K562 (cell line): ENCODE data around the gene RPTOR. TPM values are rescaled to one million over a fixed set of nuclear protein-coding genes. Genes with fewer than 3 reads are reported as not detected.

Experiments used
- ATF3 ChIP-seq, 2 experiments: fragments of 450-650 bp in 1 of 2; sonication (generic) in 1 of 2; formaldehyde crosslinking in 1 of 2; IDR thresholded peaks in 1 of 2; conservative IDR thresholded peaks in 1 of 2; 2 replicates each; pipeline versions ENCODE4 v1.6.1 to v1.8.1; 2016 to 2023; ENCODE audit warnings: mild to moderate bottlenecking in 2 of 2, moderate library complexity in 2 of 2, inconsistent platforms in 1 of 2, missing genetic modification reagents in 1 of 2
- BMI1 ChIP-seq: fragments of 150-350 bp; IDR thresholded peaks from 2 replicates; pipeline ENCODE4 v1.6.1; 2014; ENCODE audit warnings: low read length
- CBFA2T3 ChIP-seq: fragments of 450-650 bp; IDR thresholded peaks from 2 replicates; pipeline ENCODE4 v1.6.1; 2017
- GABPB1 ChIP-seq: sonication (generic); formaldehyde crosslinking; IDR thresholded peaks from 2 replicates; pipeline ENCODE4 v1.8.0; 2022; ENCODE audit warnings: mild to moderate bottlenecking, missing genetic modification reagents
- GTF2F1 ChIP-seq: IDR thresholded peaks from 2 replicates; pipeline ENCODE4 v1.6.1; 2011; ENCODE audit warnings: low read depth, low read length, improper control_type of control experiment
- HDAC1 ChIP-seq, 2 experiments: fragments of 450-650 bp; IDR thresholded peaks; 2 replicates each; pipeline ENCODE4 v1.6.1; 2016 to 2017; ENCODE audit warnings: inconsistent platforms in 1 of 2, mild to moderate bottlenecking in 1 of 2, moderate library complexity in 1 of 2
- HDAC2 ChIP-seq: fragments of 450-650 bp; IDR thresholded peaks from 2 replicates; pipeline ENCODE4 v1.6.1; 2016; ENCODE audit warnings: mild to moderate bottlenecking
- LARP7 ChIP-seq: fragments of 450-650 bp; IDR thresholded peaks from 2 replicates; pipeline ENCODE4 v1.6.1; 2016
- NR2C2 ChIP-seq, 2 experiments: fragments of 200-800 bp in 1 of 2; sonication (Bioruptor generic) in 1 of 2; sonication (generic) in 1 of 2; formaldehyde crosslinking in 1 of 2; IDR thresholded peaks; 2 replicates each; pipeline versions ENCODE4 v1.6.1 to v1.8.0; 2016 to 2022; ENCODE audit warnings: mild to moderate bottlenecking in 1 of 2, missing compliant biosample characterization in 1 of 2, missing genetic modification characterization in 1 of 2, missing genetic modification reagents in 1 of 2
- POLR2A ChIP-seq: fragments of 450-650 bp; conservative IDR thresholded peaks from 2 replicates; pipeline ENCODE4 v1.6.1; 2016
- PPARD ChIP-seq: fragments of 250-450 bp; sonication (Bioruptor Pico); IDR thresholded peaks from 2 replicates; pipeline ENCODE4 v1.8.0; 2022; ENCODE audit warnings: inconsistent platforms, mild to moderate bottlenecking, moderate library complexity
- RHOXF2B ChIP-seq: fragments of 250-450 bp; sonication (Bioruptor Pico); conservative IDR thresholded peaks from 2 replicates; pipeline ENCODE4 v1.5.1; 2021
- SMARCE1 ChIP-seq: fragments of 450-650 bp; IDR thresholded peaks from 2 replicates; pipeline ENCODE4 v1.7.1; 2016; ENCODE audit warnings: mild to moderate bottlenecking
- SOX6 ChIP-seq: fragments of 450-650 bp; IDR thresholded peaks from 2 replicates; pipeline ENCODE4 v1.6.1; 2014; ENCODE audit warnings: mild to moderate bottlenecking
- ZNF277 ChIP-seq: fragments of 250-450 bp; sonication (Bioruptor Pico); IDR thresholded peaks from 2 replicates; pipeline ENCODE4 v1.8.0; 2022; ENCODE audit warnings: inconsistent platforms, mild to moderate bottlenecking, moderate library complexity, borderline replicate concordance
- ZNF511 ChIP-seq: sonication (generic); formaldehyde crosslinking; IDR thresholded peaks from 2 replicates; pipeline ENCODE4 v1.8.0; 2022; ENCODE audit warnings: mild to moderate bottlenecking, missing genetic modification reagents
- polyA plus RNA-seq, 8 experiments: library from polyadenylated mRNA; depleted of rRNA in 4 of 8; stranded (reverse) in 5 of 8; unstranded in 3 of 8; fragments of >200 nt; fragmentation: Nextera tagmentation in 2 of 8; fragmentation: Illumina TruSeq in 1 of 8; extraction: Ambion mirVana in 2 of 8; extraction: Trizol in 1 of 8; gene quantifications; 2 replicates each; pipeline versions ENCODE4 v1.2.1 to v1.2.3, GENCODE V29; 2011 to 2014; ENCODE audit warnings: inconsistent platforms in 1 of 8, missing spikeins in 1 of 8
- total RNA-seq, 7 experiments: library from RNA; depleted of rRNA in 6 of 7; stranded (reverse); fragments of >200 nt in 6 of 7; fragmentation: Illumina TruSeq in 2 of 7; extraction: Trizol in 2 of 7; gene quantifications; 2 replicates each; pipeline versions ENCODE4 v1.2.1 to v1.2.3, GENCODE V29; 2011 to 2021; ENCODE audit warnings: low replicate concordance in 1 of 7
- TF ChIP-seq, protein P1 (sequence below): fragments of 200-800 bp; sonication (Bioruptor generic); IDR thresholded peaks from 2 replicates; pipeline ENCODE4 v1.6.1; 2016; ENCODE audit warnings: missing genetic modification characterization, missing compliant biosample characterization
- TF ChIP-seq, protein P2 (sequence below), 2 experiments: IDR thresholded peaks; 2 replicates each; pipeline ENCODE4 v1.6.1; 2012; ENCODE audit warnings: improper control_type of control experiment in 2 of 2, low read depth in 2 of 2, low read length in 2 of 2, borderline replicate concordance in 1 of 2

RPTOR gene
- total and polyA plus RNA-seq, 9 of the 15 experiments (the other 6 are each of a cell fraction or from before 2014, with no cell fraction given): 0.24 to 54.1 (median 10.2) TPM

DNA sequence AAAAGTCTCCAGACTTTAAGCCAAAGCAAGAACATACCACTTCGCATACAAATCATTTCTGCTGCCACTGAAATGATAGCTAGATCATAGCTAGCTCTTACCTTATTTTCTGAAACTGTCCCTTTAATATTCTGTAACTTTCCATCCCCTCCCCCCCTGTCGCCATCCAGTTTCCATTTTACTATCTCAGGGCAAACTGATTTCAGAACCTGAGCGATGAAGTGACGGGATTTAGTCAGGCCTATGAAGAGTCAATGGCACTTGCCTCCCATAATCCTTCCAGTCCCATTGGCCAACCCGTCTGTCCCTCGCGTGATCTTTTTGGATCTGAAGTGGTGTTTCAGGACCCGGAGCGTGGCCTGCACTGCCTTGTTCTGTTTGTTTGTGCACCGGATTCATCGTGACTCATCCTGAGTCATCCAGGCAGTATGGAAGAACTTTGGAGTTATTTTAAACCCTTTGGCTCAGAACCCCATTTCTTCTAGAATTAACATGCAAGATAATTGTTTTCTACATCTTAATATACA is 247.2 kb downstream of the RPTOR start (continued):
- TF ChIP-seq, protein P1, sequence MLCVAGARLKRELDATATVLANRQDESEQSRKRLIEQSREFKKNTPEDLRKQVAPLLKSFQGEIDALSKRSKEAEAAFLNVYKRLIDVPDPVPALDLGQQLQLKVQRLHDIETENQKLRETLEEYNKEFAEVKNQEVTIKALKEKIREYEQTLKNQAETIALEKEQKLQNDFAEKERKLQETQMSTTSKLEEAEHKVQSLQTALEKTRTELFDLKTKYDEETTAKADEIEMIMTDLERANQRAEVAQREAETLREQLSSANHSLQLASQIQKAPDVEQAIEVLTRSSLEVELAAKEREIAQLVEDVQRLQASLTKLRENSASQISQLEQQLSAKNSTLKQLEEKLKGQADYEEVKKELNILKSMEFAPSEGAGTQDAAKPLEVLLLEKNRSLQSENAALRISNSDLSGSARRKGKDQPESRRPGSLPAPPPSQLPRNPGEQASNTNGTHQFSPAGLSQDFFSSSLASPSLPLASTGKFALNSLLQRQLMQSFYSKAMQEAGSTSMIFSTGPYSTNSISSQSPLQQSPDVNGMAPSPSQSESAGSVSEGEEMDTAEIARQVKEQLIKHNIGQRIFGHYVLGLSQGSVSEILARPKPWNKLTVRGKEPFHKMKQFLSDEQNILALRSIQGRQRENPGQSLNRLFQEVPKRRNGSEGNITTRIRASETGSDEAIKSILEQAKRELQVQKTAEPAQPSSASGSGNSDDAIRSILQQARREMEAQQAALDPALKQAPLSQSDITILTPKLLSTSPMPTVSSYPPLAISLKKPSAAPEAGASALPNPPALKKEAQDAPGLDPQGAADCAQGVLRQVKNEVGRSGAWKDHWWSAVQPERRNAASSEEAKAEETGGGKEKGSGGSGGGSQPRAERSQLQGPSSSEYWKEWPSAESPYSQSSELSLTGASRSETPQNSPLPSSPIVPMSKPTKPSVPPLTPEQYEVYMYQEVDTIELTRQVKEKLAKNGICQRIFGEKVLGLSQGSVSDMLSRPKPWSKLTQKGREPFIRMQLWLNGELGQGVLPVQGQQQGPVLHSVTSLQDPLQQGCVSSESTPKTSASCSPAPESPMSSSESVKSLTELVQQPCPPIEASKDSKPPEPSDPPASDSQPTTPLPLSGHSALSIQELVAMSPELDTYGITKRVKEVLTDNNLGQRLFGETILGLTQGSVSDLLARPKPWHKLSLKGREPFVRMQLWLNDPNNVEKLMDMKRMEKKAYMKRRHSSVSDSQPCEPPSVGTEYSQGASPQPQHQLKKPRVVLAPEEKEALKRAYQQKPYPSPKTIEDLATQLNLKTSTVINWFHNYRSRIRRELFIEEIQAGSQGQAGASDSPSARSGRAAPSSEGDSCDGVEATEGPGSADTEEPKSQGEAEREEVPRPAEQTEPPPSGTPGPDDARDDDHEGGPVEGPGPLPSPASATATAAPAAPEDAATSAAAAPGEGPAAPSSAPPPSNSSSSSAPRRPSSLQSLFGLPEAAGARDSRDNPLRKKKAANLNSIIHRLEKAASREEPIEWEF (CRISPR knock-in tag): no peak
- peak; percentile 34; the same call in 1 of the 2 replicates for TF ChIP-seq SOX6
- no peak for TF ChIP-seq RHOXF2B
- TF ChIP-seq NR2C2 (CRISPR knock-in tag; IDR thresholded peaks at IDR 0.05): no peak
- TF ChIP-seq NR2C2 (tag; IDR thresholded peaks at IDR 0.05): peak; percentile 60
- TF ChIP-seq GABPB1 (CRISPR knock-in tag): no peak
- TF ChIP-seq HDAC1 (IDR thresholded peaks at IDR 0.05): peak in 1 of 2 experiments; percentile 57; a peak in 2 of 4 replicates
- no peak for TF ChIP-seq CBFA2T3
- TF ChIP-seq SMARCE1: peak; percentile 94
- TF ChIP-seq ZNF277 (CRISPR knock-in tag): no peak
- TF ChIP-seq, protein P2, sequence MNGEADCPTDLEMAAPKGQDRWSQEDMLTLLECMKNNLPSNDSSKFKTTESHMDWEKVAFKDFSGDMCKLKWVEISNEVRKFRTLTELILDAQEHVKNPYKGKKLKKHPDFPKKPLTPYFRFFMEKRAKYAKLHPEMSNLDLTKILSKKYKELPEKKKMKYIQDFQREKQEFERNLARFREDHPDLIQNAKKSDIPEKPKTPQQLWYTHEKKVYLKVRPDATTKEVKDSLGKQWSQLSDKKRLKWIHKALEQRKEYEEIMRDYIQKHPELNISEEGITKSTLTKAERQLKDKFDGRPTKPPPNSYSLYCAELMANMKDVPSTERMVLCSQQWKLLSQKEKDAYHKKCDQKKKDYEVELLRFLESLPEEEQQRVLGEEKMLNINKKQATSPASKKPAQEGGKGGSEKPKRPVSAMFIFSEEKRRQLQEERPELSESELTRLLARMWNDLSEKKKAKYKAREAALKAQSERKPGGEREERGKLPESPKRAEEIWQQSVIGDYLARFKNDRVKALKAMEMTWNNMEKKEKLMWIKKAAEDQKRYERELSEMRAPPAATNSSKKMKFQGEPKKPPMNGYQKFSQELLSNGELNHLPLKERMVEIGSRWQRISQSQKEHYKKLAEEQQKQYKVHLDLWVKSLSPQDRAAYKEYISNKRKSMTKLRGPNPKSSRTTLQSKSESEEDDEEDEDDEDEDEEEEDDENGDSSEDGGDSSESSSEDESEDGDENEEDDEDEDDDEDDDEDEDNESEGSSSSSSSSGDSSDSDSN (IDR thresholded peaks at IDR 0.05; ENCODE audit: borderline replicate concordance in 1 of 2, low read depth in 2 of 2, low read length in 2 of 2): 0 out of 4 replicates have a peak, but pooled peaks of 1 of the 2 experiments have one; percentile 19
- no peak for TF ChIP-seq LARP7
- no peak for TF ChIP-seq ZNF511 (CRISPR knock-in tag)
- no peak for TF ChIP-seq POLR2A
- TF ChIP-seq PPARD (CRISPR knock-in tag): no peak
- no peak for TF ChIP-seq BMI1
- TF ChIP-seq HDAC2: peak; percentile 79
- TF ChIP-seq ATF3 (IDR thresholded peaks at IDR 0.05): peak; percentile 98
- peak; percentile 80; the same call in 1 of the 2 replicates for TF ChIP-seq ATF3 (CRISPR knock-in tag; conservative IDR thresholded peaks at IDR 0.05)
- TF ChIP-seq GTF2F1: no peak
